Left ventricle myocardium superior (tissue), 1 donor: ENCODE data around the gene MBOAT1. TPM values are rescaled to one million over a fixed set of nuclear protein-coding genes. Genes with fewer than 3 reads are reported as not detected.

ENCODE experiments used
- ATAC-seq: fragments of 200-7000 bp; cut with Tn5 transposase; one replicate; pipeline ENCODE4 v1.9.1; 2020; ENCODE audit warnings: mild to moderate bottlenecking, moderate library complexity
- DNase-seq: peaks from one replicate; pipeline ENCODE4 v3.0.0-alpha.2; 2020
- intact Hi-C: fragments of 100-400 bp; cut with micrococcal nuclease; formaldehyde crosslinking; loops from one replicate; pipeline ENCODE4 v1.11.0; 2022
- total RNA-seq: library from RNA; stranded (reverse); fragmentation: NEBNext Ultra II Directional; extraction: Animal tissue kit (Norgen Biotek cat#: 25700); gene quantifications from one replicate; pipeline ENCODE4 v1.2.1, GENCODE V29; 2021
- donor health status: DM: no; HTN: yes; CAD: no; lungs with severe emphysema.

The MBOAT1 gene
- total RNA-seq, 1 donor from 2014 or later: 5.0 TPM

DNA sequence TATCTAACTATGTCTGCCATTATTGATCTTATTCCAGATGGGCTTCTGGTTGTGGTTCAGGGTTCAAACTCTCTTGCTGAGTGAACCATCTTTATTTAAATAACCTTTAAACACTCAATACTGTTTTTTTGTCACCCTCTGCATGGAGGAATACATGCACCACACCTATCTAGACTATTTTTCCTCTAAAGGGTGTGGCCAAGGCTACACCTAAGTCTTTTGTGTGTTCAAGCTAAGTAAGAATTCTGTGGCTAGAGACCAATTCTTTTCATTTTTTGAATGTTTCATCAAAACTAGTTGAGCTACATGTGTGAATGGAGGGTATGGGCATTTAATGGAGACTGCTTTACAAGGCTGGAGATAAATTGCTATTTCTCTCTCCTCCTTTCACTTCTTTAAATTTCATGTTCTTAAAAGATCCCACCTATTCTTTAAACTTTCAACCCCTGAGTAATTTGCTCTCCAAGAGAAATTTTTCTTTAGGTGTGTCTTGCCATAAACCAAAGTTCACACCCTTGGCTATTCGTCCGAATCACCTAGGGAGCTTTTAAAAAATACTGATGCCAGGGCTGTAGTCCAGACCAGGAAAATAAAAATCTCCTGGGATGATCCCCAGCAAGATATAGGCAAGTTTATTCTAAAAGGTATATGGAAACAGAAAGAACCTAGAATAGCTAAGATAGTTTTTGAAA, 24.8 kb upstream of the MBOAT1 start:
- intact Hi-C loops: no loop called here
- ATAC-seq: no peak
- DNase-seq: no peak

DNA sequence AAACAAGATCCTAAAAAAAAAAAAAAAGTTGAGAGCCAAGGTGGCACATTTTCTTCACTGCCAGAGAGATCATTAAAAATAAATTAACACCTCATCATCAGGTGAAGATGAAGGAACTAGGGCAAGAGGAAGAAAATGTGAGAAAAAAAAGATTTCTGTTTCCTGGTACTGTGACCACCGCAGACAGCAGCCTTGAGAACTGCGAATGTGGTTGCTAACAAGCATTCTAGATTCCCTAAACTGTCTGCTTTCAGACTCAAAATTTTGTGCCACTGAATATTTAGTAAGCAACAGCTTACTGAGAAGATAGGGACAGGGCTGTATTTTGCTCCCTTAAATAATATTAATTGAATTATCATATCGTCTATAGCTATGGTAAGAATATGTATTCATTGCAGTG, 24.1 kb upstream of the MBOAT1 start:
- intact Hi-C loops: no loop called here
- DNase-seq (no peak), ATAC-seq (no peak)

DNA sequence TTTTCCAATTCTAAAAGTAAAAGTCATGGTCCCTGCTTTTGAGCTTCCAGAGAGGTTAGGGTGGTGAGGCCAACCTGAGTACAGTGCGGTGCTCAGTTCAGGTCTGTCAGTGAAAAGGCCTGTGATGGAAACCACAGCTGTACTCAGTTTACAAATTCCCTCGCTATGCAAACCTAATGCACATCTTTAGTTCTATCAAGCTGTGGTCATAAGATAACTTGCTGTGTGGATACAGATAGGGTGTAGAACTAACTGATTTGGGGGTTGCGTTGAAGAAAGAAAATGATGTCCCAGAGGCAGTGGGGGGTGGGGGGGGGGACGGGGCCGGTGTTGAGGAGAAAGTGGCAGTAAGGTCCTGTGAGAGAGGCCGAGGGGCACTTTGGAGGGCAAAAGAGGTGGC, 22.8 kb upstream of the MBOAT1 start:
- intact Hi-C loops: no loop called here
- ATAC-seq (no peak), DNase-seq (no peak)

DNA sequence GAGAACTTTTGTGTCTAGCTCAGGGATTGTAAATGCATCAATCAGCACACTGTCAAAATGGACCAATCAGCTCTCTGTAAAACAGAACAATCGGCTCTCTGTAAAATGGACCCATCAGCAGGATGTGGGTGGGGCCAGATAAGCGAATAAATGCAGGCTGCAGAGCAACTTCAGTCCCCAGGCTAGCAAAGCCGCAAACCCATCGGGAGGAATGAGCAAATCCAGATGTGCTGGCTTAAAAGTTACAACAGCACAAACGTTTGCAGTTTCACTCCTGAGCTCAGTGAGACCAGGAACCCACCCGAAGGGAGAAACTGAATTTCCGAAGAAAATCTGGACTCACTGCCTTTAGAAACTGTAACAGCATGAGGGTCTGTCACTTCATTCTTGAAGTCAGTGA, 21.9 kb upstream of the MBOAT1 start:
- intact Hi-C loops: no loop called here

DNA sequence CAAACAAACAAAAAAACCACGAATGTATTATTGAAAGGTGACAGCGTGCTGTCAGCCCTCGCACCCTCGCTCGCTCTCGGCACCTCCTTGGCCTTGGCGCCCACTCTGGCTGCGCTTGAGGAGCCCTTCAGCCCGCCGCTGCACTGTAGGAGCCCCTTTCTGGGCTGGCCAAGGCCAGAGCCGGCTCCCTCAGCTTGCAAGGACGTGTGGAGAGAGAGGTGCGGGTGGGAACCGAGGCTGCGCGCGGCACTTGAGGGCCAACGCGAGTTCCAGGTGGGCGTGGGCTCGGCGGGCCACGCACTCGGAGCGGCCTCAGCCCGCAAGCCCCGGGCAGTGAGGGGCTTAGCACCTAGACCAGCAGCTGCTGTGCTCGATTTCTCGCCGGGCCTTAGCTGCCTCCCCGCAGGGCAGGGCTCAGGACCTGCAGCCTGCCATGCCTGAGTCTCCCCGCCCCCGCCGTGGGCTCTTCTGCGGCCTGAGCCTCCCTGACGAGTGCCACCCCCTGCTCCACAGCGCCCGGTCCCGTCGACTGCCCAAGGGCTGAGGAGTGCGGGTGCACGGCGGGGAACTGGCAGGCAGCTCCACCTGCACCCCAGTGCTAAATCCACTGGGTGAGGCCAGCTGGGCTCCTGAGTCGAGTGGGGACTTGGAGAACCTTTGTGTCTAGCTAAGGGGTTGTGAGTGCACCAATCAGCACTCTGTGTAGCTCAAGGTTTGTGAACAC, 20.9 kb upstream of the MBOAT1 start:
- ATAC-seq (no peak), DNase-seq (no peak)

More for the DNA sequence above, 21.9 kb upstream of the MBOAT1 start:
- no peak for ATAC-seq
- DNase-seq: no peak

DNA sequence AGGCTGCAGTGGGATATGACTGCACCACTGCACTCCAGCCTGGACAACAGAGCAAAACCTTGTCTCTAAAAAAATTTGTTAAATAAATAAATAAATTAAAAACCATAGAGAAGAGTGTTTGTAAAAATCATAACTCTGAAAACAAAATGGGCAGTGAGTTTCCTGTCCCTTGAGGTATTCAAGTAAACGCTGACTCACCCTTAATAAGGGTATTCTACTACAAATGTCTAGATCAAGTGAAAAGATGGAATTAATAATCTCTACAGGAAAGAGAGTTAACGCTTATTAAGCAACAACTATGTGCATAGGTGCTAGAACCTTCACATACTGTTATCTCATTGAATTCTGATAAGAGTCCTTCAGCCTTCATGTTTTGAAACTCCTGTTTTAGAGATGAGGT, 19.9 kb upstream of the MBOAT1 start:
- DNase-seq (no peak), ATAC-seq (no peak)
- intact Hi-C loops: no loop called here

More for the DNA sequence above, 20.9 kb upstream of the MBOAT1 start:
- intact Hi-C loops: no loop called here

DNA sequence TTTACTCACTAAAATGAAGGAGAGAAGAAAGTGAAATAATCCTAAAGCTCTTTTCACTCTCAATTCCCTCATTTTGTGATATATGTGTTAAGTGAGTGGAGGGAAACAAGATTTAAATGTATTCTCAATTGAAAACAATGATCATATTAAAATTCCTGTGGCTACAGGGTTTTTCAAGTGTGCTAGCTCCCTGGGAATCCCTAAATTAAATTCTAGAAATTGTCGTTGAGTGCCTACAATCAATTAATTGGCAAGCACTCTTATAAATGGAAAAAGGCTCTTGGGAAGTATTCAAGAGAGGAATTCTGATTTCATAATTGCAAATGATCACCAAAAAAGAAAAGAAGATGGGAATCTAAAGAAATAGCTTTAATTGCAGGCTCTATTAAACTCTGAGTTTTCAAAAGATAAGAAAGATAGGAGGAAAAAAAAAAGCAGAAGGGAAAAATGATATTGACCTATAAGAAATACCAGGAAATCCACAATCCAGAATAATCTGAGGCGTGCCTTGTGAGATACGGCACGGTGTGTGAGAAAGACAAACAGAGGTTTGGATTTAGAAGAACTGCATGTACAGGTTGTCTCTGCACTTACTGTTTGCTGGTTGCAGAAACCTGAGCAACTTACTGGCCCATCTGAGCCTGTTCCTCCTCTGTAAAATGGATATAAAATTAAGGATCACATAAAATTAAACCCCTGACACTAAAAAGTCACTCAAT, 18.3 kb upstream of the MBOAT1 start:
- intact Hi-C loops: no loop called here
- no peak for ATAC-seq

DNA sequence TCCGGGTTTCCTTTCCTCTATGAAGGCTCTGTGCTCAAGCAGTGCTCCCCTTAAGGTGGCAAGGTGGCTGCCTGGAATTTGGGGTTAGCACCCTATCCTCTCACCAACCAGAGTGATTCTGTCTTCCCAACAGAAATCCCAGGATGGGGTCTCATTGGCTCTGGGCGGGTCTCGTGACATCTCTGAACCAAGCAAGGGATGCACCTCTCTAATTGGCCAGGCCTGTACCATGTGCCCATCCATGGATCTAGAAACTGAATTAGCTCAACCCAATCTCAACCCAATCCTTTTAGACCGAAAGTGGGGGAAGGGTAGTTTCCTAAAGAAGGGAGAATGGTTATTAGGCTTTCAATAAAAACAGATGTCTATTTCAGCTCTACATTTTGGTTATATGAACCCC, 17.6 kb upstream of the MBOAT1 start:
- ATAC-seq (no peak), DNase-seq (no peak)
- intact Hi-C loops: no loop called here

More for the DNA sequence above, 18.3 kb upstream of the MBOAT1 start:
- no peak for DNase-seq

DNA sequence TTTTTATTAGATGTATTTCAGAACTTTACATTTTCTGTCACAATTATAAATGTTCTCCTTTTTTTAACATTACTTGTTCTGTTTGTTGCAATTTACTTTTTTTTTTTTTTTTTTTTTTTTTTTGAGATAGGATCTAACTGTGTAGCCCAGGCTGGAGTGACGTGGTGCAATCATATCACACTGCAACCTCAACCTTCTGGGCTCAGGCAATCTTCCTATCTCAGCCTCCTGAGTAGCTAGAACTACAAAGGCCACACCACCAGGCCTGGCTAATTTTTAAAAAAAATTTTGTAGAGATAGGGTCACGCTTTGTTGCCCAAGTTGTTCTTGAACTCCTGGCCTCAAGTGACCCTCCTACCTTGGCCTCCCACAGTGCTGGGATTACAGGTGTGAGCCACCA, 15.1 kb upstream of the MBOAT1 start:
- intact Hi-C loops: no loop called here
- DNase-seq (no peak), ATAC-seq (no peak)

DNA sequence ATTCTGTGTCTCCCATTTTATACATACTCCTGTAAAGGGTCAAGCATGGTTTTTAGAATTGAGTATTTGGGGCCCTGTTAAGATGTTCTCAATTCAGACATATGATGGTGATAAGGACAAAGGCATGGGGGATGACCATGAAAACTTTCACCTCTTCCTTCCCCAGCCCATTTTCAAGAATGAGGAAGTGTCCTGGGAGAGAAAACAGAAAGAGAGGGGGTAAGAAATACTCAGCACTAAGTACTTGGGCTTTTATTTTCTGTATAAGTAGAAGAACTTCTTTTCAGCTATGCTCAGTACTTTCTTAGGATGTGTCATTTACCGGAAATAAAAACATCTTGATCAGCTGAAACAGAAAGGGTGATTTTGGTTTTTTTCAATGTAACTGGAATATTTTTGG, 10.9 kb upstream of the MBOAT1 start:
- ATAC-seq: no peak
- intact Hi-C loops: no loop called here
- DNase-seq: no peak

DNA sequence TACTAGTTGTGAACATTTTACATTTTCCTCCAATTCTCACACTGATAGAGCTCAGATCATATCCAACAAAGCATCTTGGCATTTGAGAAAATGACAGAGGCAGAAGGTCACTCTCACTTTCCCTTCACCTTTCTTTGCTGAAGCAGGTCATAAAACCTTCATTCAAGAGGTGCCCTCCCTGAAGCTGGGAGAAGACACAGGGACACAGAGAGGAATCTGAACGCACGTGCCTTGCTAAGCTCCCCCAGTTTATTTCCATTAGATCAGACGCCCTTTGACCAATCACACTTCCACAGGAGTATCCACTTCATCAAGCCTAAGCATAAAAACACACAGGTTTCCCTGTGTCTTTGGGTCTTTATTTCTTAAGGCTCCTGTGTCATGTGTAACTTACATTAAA, 9.2 kb upstream of the MBOAT1 start:
- intact Hi-C loops: no loop called here
- ATAC-seq (no peak), DNase-seq (no peak)

DNA sequence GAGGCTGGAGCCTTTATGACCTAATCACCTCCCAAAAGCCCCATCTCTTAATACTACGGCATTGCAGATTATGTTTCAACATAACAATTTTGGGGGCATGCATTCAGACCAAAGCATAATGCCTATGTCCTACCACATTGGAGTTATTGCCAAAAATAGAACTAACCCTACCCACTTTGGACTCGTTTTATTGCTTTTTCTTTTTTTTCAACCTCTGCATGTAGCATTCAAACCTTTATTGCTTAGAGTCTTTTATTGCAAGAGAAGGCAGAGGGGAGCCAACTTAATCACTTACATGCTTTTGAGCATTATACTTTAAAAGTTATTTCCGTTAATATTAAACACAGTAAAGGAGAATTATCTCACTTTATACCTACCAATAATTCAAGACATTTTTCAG, 8.1 kb upstream of the MBOAT1 start:
- DNase-seq: no peak
- no peak for ATAC-seq
- intact Hi-C loops: no loop called here

DNA sequence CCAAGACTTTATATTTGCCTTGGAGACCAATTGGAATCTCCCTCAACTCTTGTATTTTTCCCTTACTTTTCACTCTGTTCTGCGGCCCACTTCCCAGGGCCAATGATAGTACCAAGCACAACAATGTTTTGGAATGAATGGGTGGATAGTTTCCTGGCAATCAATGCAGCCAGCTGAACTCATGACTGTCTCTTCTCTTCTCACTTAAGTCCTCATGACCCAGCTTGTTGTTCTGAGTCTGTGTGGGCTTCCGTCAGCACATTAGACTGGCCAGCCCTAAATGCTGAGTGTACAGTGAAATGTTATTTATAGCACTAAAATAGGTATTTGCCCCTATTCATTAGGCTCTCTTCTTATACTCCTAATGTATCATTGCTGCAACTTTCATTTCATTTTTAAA, 5.6 kb upstream of the MBOAT1 start:
- intact Hi-C loops: no loop called here
- peak; percentile 92 for ATAC-seq
- no peak for DNase-seq

DNA sequence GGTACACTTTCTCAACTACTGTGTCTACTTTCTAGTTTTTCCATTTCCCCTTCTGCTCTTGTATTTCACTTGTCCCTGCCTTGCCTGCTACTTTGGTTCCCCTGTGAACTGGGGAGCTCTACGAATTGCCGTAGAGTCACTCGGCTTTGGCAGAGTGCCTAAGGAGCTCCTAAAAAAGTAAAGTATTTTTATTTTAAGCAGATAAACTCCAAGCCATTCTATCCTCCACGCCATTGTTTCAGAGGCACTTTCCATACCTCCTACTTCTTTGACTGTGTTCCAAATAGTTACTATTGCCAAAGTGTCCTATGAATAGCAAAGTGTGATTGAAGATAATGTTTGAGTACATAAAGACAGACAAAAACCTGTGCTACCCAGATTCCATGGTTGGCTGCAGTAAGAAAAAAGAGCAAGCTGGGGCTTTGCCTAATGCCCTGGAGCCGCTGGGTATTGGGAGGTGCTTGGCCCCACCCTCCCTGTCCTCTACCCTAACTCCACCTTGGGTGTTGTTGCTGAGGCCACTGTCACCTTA, 5.1 kb upstream of the MBOAT1 start:
- DNase-seq: peak; percentile 47
- peak; percentile 79 for ATAC-seq
- intact Hi-C loops: no loop called here

DNA sequence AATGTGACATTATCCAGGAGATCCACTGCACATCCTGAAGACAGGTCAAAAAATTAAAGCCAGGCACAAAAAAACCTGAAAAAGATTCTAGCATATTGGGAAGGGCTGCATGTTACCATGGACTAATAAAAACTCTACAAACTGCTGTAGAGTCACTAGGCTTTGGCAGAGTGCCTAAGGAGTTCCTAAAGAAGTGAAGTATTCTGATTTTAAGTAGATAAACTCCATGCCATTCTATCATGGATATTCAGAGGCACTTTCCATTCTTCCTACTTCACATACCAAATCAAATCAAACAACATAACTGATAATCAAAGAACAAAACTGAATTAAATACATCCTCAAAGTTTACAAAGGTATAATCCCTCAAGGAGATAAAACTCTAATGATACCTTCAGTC, 3.0 kb upstream of the MBOAT1 start:
- intact Hi-C loops: no loop called here

DNA sequence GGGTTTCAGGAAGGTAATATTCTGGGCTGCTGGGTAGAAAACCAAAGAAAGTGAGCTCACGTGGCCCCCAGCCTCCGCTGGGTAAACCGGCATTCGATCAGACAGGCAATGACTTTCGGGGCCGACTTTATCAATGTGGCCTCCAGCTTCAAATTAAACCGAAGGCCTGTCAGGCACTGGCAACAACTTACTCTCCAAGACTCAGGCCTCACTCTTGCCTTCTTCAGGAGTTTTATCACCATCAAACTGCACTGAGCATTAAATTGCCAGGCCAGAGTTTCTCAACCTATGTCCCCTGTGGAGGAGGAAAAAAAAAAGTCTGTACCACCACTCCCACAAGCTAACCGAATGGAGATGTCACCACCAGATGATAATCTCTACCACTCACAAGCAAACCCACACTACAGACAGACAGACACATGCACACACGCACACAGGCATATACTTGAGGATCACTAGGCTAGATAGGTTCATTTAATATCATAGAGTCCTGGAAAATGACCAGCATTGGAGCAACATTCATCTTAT, 1.1 kb upstream of the MBOAT1 start:
- intact Hi-C loops: no loop called here
- DNase-seq: no peak
- ATAC-seq: no peak

More for the DNA sequence above, 3.0 kb upstream of the MBOAT1 start:
- ATAC-seq (no peak), DNase-seq (no peak)

DNA sequence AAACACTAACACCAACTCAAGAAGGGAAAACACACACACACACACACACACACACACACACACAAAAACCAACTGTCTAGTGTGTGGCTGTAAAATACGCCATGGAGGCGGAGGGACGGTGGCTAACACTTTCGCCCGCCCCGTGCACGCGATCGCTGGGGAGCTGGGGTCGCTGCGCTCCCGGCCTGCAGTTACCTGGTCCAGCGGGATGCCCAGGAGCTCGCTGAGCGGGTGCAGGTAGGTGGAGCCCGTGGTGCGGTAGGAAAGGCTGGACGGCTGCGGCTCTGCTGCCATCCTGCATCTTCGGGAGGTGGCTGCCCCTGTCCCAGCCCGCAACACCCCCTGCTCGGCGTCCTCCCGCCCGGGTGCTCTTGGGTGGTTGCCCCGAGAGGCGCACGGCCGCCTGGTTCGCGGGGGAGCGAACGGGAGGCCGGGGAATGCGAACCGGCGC, 303 bp downstream of the MBOAT1 start:
- intact Hi-C loops: no loop called here
- ATAC-seq: peak; percentile 49
- no peak for DNase-seq

DNA sequence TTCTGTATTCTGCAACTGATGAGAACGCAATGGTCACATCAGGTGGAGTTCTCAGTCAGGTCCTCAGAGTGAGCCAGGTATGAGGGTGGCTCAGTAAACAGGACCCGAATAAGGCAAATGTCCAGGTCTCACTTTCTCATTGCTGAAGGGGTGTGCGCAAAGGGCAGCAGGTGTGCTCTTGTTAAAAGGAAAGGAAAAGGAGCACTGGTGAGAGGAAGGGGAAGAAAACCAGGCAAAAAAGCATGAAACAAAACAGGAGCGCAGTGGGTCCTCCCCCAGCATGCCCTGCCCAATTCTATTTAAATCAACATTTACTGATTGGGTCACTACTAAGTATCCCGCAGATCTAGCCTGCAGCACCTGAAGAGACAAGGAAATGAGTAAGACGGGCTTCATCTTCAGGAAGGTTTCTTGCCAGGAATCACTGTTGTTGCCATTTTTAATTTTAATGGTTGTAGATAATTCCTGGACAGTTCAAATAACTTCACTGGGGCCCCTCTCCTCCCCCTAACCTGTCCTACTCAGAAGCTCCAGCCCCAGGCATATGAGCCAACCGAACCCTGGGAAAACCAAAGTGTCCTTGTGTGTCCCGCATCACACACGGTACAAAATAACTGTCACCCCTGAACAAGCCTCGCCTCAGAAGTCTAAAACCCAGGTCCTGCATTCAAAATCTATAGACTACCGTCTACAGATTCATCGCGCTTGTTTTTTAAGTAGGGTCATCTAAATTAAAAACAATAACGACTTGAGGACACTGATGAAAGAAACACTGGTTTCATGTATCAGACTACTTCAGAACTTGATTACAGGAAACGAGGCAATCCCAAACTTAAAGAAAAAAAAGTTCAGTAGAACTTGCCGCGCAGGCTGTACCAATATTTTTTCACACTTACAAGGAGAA, 980 bp downstream of the MBOAT1 start:
- intact Hi-C loops: no loop called here
- DNase-seq: no peak
- ATAC-seq: no peak

DNA sequence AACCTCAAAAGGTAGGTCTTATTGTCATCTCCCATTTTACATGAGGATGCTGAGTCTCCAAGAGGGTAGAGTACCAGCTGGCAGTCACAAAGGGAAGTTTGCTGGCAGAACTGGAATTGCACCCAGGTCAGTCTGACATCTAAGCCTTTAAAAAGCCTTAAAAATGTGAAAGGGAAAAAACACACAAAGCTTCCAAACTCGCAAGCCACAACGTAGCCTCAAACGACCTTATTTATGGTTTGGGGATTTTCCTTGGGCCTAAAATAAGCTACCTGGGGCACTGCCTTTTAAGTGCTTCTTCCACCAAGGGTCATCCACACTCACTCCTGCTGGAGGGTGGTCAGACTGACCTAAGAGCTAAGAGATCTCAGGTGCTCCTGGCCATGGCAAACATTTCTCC, 2.1 kb downstream of the MBOAT1 start:
- no peak for ATAC-seq
- intact Hi-C loops: no loop called here
- DNase-seq: no peak
